ENCODE results near the gene CBL.
"Not testable (repeated sequence)": the region's sequence is repeated elsewhere in the genome, so short reads cannot be mapped to it uniquely, and the experiment has no call there.

The CBL gene

DNA sequence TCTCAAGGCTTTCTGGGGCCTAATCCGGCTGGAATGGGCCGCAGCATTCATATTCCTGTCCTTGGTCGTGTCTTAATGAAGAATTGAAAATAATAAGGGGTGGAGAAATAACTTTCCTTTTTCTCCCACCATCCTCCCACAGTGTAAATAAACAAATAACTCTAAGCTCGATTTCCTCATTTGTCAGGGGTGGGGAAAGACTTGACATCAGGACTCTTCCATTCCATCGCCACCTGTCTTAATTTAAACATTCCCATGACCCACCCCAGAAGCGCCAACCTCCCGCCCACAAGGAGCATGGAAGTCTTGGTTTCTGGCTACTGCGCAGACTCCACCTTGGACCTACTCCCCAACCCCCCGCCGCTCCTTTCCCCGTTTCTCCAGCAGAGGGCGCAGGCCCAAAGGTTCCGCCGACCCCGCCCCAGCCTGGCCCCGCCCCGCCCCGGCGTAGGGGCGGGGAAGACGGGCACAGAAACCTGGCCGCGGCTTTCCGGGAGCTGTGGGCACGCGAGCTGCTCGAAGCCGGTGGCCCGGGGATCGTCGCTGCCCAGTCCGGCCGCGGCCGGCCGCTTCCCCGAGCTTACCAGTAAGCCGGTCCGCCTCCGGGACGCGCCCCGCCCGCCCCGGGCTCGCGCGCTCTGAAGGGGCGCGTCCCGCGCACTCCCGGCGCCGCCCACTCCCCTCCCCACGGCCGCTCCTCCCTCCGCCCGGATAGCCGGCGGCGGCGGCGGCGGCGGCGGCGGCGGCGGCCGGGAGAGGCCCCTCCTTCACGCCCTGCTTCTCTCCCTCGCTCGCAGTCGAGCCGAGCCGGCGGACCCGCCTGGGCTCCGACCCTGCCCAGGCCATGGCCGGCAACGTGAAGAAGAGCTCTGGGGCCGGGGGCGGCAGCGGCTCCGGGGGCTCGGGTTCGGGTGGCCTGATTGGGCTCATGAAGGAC is at the start of gene CBL:
TSS of gene CBL (plus strand) at position 766 of the 937 bp plus-strand sequence. CDS start at position 845, 79 bp downstream.
- peak; percentile 95 for DNase-seq (ENCODE audit: low spot score)

DNA sequence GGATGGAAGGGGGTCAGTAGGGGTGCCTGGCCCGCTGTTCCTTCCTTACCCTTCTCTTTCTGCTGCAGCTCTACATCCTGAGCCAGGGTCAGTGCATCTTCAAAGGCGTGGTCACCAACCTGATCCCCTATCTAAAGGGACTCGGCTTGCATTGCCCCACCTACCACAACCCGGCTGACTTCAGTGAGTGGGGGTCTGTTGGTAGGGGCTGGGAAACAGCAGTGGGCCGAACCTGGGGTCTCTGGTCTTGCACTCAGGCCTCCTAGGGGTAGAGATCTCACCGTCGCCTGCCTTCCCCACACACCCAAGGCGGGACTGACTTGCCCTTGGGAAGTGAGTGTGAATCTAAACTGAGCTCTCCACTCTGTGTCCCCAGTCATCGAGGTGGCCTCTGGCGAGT is 49.6 kb upstream of the CBL start:
- DNase-seq (ENCODE audit: low spot score) = no peak

- DNase-seq (ENCODE audit: low spot score) = no peak
Observed at GRCh38 chr11:119157063-119157462, 49.1 kb upstream of the CBL start.

GRCh38 chr11:119158467-119158866 is 47.7 kb upstream of the CBL start:
- no peak for DNase-seq (ENCODE audit: low spot score)

DNA sequence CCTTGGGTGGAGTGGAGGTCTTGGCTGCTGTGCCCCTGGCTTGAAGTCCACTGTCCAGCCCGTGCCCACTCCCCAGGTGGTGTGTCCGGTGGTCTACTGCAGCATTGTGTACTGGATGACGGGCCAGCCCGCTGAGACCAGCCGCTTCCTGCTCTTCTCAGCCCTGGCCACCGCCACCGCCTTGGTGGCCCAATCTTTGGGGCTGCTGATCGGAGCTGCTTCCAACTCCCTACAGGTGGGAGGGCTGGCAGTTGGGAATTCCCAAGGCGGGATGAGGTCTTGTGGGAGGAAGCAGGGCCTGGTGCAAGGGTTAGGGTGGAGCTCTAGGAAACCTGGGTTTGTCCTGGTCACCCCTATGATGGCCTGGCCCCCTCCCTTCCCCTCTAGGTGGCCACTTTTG is 46.0 kb upstream of the CBL start:
- DNase-seq (ENCODE audit: low spot score) = no peak

DNA sequence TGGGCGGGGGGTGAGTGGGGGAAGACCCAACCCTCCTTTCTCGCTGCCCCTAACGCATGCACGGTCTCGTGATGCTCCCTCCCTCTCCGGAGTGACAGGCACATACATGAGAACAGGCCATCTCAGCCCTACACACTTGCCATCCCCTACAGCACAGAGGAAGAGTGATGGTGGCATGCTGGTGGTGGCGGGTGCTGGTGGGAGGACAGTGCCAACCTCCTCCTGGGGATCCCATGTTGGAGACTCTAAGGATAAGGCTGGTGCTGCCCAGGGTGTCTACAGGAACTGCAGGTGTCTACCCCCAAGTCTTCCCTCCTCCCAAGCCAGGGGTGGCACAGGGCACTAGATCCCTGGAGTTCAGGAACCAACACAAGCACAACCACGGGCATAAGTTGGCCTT is 44.3 kb upstream of the CBL start:
- DNase-seq (ENCODE audit: low spot score) = no peak

DNA sequence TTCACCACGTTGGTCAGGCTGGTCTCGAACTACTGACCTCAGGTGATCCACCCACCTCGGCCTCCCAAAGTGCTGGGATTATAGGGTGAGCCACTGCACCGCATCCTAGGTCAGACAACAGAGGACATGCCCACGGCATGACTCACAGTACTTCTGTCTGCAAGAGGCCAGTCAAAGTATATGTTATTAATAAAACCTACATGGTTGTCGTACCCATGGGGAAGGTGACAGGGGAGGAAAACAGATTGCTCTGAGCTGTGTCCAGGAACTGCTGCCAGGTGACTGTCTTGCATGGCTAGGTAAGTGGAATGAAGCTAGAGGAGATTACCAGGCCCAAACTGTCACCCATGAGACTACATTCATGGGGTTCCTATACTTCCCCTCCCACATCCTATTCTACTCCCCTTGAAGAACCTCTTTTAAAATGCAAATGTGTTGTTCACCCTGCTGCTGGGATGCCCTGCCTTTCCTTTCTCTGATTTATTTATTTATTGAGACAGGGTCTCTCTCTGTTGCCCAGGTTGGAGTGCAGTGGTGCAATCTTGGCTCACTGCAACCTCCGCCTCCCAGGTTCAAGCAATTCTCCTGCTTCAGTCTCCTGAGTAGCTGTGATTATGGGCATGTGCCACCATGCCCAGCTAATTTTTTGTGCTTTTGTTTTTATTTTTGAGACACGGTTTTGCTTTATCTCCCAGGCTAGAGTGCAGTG is 39.6 kb upstream of the CBL start:
- no peak for DNase-seq (ENCODE audit: low spot score)

GRCh38 chr11:119167077-119167458 is 39.1 kb upstream of the CBL start:
- DNase-seq (ENCODE audit: low spot score) = not testable (repeated sequence)

DNA sequence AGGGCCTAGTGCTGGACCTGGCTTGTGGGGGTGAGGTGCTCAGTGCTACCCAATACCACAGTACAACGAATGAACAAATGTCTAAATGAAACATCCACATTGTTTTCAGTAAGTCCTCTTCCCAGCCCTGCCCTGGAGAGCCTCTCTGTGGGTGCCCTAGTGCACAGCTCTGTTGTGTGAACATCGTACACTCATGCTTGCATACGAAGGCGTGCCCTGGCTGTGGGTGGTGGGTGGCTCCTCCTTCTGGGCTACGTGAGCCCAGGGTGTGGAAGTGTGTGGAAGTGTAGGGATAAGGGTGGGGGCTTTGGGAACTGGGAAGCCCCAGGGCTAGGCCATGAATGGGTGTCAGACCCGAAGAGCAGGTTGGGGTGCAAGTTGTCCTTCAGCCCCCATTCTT is 38.2 kb upstream of the CBL start:
- DNase-seq (ENCODE audit: low spot score) = no peak

- peak; percentile 96 for DNase-seq (ENCODE audit: low spot score)
Observed at GRCh38 chr11:119168471-119169281, 37.5 kb upstream of the CBL start, which contains the start of gene NLRX1. Gene NLRX1, plus strand, starts transcription at chr11:119168725. Its CDS starts 2,679 bp downstream, at chr11:119171404.

DNA sequence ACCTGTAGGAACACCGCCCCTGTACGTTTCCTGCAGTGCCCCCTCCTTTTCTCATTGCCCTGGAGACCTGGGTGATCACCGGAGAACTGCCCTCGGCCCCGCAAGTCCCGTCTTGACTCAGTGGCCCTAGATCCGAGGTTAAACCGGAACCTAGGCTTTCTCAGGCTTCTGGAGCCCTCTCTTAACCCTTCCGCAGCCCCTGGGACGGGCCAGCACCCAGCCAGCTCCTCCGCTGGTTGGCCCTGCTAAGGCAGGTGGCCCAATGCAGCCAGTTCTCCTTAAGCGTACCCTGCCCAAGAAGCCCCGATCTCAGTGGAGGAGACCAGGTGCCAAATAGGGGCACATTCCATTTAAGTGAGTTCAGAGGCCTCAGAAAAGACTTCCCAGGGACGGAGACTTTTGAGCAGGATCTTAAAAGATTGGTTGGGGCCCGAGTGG is 36.8 kb upstream of the CBL start:
- DNase-seq (ENCODE audit: low spot score) = peak; percentile 74

- DNase-seq (ENCODE audit: low spot score) = no peak
Observed at GRCh38 chr11:119172513-119172912, 33.6 kb upstream of the CBL start.

DNA sequence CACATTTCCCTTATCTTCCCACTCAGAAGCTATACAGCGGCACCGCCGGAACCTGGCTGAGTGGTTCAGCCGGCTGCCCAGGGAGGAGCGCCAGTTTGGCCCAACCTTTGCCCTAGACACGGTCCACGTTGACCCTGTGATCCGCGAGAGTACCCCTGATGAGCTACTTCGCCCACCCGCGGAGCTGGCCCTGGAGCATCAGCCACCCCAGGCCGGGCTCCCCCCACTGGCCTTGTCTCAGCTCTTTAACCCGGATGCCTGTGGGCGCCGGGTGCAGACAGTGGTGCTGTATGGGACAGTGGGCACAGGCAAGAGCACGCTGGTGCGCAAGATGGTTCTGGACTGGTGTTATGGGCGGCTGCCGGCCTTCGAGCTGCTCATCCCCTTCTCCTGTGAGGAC is 32.7 kb upstream of the CBL start:
- DNase-seq (ENCODE audit: low spot score) = no peak

DNA sequence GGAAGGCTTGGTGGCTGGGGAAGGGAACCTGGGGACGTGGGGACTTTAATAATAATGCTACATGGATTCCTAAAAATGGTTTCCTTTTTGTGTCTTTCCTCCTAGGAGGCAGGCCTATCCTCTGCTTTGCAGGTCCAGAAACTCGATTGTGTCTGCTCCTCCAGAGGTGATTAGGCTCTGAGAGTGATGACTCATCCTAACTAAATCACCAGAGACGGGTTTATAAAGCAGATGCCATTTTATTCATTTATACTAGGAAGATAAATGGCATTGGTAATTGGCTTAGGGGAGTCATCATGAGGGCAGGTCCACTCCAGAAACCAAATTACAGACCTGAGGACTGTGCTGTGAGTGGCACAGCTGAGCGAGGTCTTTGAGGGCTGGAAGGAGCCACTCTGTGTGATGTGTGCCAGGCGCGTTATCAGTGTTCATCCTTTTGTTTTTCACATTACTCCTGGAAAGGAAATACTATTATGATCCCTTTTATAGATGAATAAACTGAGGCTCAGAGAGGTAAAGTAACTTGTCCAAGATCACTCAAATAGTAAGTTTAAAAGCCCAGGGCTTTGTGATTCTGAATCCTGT is 30.6 kb upstream of the CBL start:
- no peak for DNase-seq (ENCODE audit: low spot score)

- no peak for DNase-seq (ENCODE audit: low spot score)
Observed at GRCh38 chr11:119178166-119178680, 27.9 kb upstream of the CBL start.

GRCh38 chr11:119179342-119179741 is 26.8 kb upstream of the CBL start:
- no peak for DNase-seq (ENCODE audit: low spot score)

- DNase-seq (ENCODE audit: low spot score) = no peak
Observed at GRCh38 chr11:119179983-119180382, 26.2 kb upstream of the CBL start.

- DNase-seq (ENCODE audit: low spot score) = no peak
Observed at GRCh38 chr11:119180729-119181676, 25.1 kb upstream of the CBL start.

DNA sequence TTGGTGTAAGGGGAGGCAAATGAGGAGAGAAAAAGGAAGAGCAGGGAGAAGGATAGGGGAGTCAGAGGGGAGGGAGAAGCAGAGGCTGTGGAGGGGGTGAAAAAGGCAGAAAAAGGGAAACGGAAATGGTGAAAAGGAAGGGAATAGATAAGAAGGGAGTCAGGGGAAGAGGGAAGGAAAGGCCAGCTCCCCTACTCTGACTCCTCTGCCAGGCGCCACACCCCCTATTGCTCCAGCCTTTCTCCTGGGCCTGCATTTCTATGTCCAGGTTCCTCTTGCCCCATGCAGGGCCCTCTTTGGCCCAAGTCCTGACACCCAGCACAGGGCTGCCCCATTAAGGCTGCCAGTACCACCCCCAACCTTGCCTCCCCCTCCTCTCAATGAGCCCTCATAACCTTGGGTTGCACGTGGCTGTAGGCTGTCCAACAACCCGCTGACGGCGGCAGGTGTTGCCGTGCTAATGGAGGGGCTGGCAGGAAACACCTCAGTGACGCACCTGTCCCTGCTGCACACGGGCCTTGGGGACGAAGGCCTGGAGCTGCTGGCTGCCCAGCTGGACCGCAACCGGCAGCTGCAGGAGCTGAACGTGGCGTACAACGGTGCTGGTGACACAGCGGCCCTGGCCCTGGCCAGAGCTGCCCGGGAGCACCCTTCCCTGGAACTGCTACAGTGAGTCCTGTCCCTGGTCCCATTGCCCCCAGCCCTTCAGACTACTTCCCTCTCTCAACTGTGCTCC is 24.3 kb upstream of the CBL start:
- DNase-seq (ENCODE audit: low spot score) = no peak

DNA sequence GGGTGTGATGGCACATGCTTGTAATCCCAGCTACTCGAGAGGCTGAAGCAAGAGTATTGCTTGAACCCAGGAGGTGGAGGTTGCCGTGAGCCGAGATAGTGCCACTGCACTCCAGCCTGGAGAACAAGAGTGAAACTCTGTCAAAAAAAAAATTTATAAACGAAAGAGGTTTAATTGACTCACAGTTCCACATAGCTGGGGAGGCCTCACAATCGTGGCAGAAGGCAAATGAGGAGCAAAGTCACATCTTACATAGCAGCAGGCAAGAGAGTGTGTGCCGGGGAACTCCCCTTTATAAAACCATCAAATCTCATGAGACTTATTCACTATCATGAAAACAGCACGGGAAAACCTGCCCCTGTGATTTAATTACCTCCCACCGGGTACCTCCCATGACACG is 21.7 kb upstream of the CBL start:
- not testable (repeated sequence) for DNase-seq (ENCODE audit: low spot score)

Data from iPS-NIHi11 (cell line).